Fibroblast of lung (primary cell): ENCODE data around the gene CPNE8.

Source experiments
- CTCF ChIP-seq, 2 donors: IDR thresholded peaks in 1 of 2; conservative IDR thresholded peaks in 1 of 2; 1 replicate in 1 of 2; 2 replicates in 1 of 2; pipeline ENCODE4 v1.5.1; 2011 to 2012; ENCODE audit warnings: low read length in 2 of 2, control low read depth in 1 of 2, inconsistent platforms in 1 of 2, low read depth in 1 of 2, mild to moderate bottlenecking in 1 of 2
- EZH2 ChIP-seq: IDR thresholded peaks from 2 replicates; pipeline ENCODE4 v1.5.1; 2012; ENCODE audit warnings: low read length, control low read depth, mild to moderate bottlenecking; ENCODE audit errors: missing control alignments

- TF ChIP-seq CTCF (conservative IDR thresholded peaks at IDR 0.05 in 1 of 2, IDR thresholded peaks at IDR 0.05 in 1 of 2; ENCODE audit: low read depth in 1 of 2, low read length in 2 of 2) (no peak), EZH2 (no peak)
Observed at GRCh38 chr12:38720661-38721060, 184.7 kb downstream of the CPNE8 start.
